ENCODE data around the gene OCRL. TPM values are rescaled to one million over a fixed set of nuclear protein-coding genes. Genes with fewer than 3 reads are reported as not detected.

The OCRL gene
- total and polyA plus RNA-seq, 3 donors from 2014 or later, result 67.9 to 94.1 (median 88.2) TPM

DNA sequence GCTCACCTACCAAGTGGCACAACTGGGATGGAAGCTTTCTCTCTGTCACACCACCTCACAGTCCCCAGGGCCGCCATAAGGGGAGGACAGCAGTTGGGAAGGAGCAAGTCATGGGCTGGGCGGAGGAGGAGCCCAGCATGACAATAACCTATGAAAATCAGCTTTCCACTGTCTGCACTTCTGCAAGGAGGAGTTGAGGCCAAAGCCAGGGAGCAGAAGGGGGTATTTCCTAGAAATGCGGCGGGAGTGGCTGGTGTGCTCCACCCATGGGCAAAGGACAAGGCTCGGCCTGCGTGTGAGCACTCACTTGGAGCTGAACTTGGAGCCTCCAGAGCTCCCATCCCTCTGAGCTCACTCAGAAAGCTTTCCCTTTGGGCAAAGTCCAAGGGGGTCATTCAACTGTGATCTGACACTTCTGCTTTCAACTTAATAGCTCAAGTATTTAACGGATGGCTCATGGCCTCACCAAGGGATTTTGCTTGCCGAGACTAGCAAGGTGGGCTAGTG, 96.2 kb downstream of the OCRL start:
- no peak for TF ChIP-seq POLR2A (IDR thresholded peaks at IDR 0.05)
- TF ChIP-seq CTCF (IDR thresholded peaks at IDR 0.05), result no peak
- 69 to 94% methylated on average over 5 to 8 of the region's 8 CpGs for WGBS, 2 donors
- no peaks in the 10 kb centered on the region for H3K27me3 ChIP-seq
- H3K36me3 ChIP-seq (ENCODE audit: low read depth, missing control alignments), result no peaks in the 10 kb centered on the region
- H3K9me3 ChIP-seq, result no peaks in the 10 kb centered on the region
- H3K27ac ChIP-seq, result no peak overlapping the region
- intact Hi-C loops (cut with DNase I; ENCODE audit: low total_unique reads), result loop anchor here (10.0 kb wide), 1 partner anchor 89 kb away; no protein-coding TSS in a partner anchor
- H3K4me3 ChIP-seq, result no peak overlapping the region
- no peaks in the 10 kb centered on the region for H3K4me1 ChIP-seq
- no peak for DNase-seq

- TF ChIP-seq CTCF (IDR thresholded peaks at IDR 0.05) (peak; percentile 83 to 86 (median 84)), POLR2A (IDR thresholded peaks at IDR 0.05) (no peak)
- no peaks in the 10 kb centered on the region for H3K4me1 ChIP-seq
- H3K9me3 ChIP-seq, result no peaks in the 10 kb centered on the region
- H3K27ac ChIP-seq, result no peak overlapping the region
- 6 to 28% methylated on average over 4 to 13 of the region's 13 CpGs for WGBS, 2 donors
- intact Hi-C loops (cut with DNase I; ENCODE audit: low total_unique reads), result loop anchor here (10.0 kb wide), 1 partner anchor 87 kb away; no protein-coding TSS in a partner anchor
- H3K4me3 ChIP-seq, result no peak overlapping the region
- H3K27me3 ChIP-seq, result no peaks in the 10 kb centered on the region
- no peaks in the 10 kb centered on the region for H3K36me3 ChIP-seq (ENCODE audit: low read depth, missing control alignments)
- DNase-seq, result peak; percentile 80
Measured at GRCh38 chrX:129637217-129638109, 97.4 kb downstream of the OCRL start.

DNA sequence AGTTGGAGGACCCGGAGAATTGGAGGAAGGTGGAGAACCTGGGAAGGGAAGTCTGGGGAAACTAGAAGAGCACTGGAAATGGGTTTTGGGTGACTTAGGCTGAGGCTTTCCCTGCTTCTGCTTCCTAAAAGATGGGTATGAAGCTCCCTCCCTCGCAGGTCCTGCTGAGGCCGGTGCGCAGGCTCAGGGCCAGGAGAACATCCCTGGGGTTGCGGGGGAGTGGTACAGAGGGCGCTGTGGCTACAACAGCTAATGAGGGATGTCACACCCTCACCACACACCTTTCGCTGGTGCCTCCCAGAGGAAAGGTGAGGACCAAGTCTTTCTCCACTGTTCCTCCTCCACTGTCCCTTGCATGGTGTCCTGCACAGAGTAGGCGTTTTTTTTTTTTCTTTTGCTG, 98.9 kb downstream of the OCRL start:
- Histone ChIP-seq H3K27ac (no peak overlapping the region), H3K9me3 (no peaks in the 10 kb centered on the region), H3K4me1 (no peaks in the 10 kb centered on the region), H3K27me3 (no peaks in the 10 kb centered on the region), H3K36me3 (ENCODE audit: low read depth, missing control alignments) (no peaks in the 10 kb centered on the region), H3K4me3 (no peak overlapping the region)
- DNase-seq, result no peak
- 83 to 89% methylated on average over 1 to 7 of the region's 8 CpGs for WGBS, 2 donors
- intact Hi-C loops (cut with DNase I; ENCODE audit: low total_unique reads), result loop anchor here (10.0 kb wide), 1 partner anchor 86 kb away; no protein-coding TSS in a partner anchor
- no peak for TF ChIP-seq POLR2A (IDR thresholded peaks at IDR 0.05)

DNA sequence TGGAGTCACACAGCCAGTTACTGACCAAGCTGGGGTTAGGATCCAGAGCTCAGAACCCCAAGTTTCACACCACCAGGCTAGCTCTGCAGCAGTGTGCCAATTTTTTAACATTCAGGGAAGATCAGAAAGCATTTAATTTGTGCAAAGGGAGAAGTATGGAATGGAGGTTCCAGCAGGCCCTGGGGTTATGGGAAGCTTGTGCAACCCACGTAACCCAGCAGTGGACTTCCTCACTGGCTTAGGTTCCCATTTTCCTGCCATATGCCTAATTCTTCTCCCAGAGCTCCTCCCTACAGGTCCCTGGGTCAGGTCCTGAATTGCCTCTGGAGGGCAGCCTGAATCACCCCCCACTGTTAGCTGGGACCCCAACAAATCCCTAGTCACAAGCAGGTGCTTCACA, 100.7 kb downstream of the OCRL start:
- Histone ChIP-seq H3K36me3 (ENCODE audit: low read depth, missing control alignments) (no peaks in the 10 kb centered on the region), H3K4me3 (no peak overlapping the region), H3K27ac (no peak overlapping the region), H3K9me3 (no peaks in the 10 kb centered on the region), H3K27me3 (no peaks in the 10 kb centered on the region), H3K4me1 (no peaks in the 10 kb centered on the region)
- no peak for TF ChIP-seq CTCF (IDR thresholded peaks at IDR 0.05)
- no peak for TF ChIP-seq POLR2A (IDR thresholded peaks at IDR 0.05)
- WGBS, 2 donors, result 100% methylated on average over 1 of the region's 1 CpG
- DNase-seq, result no peak
- intact Hi-C loops (cut with DNase I; ENCODE audit: low total_unique reads), result no loop called here

- no peaks in the 10 kb centered on the region for H3K27me3 ChIP-seq
- no peaks in the 10 kb centered on the region for H3K36me3 ChIP-seq (ENCODE audit: low read depth, missing control alignments)
- no peak overlapping the region for H3K27ac ChIP-seq
- DNase-seq, result no peak
- intact Hi-C loops (cut with DNase I; ENCODE audit: low total_unique reads), result no loop called here
- H3K4me3 ChIP-seq, result no peak overlapping the region
- TF ChIP-seq POLR2A (IDR thresholded peaks at IDR 0.05) (no peak), CTCF (IDR thresholded peaks at IDR 0.05) (no peak)
- no peaks in the 10 kb centered on the region for H3K9me3 ChIP-seq
- no peaks in the 10 kb centered on the region for H3K4me1 ChIP-seq
- 90 to 93% methylated on average over 2 to 3 of the region's 3 CpGs for WGBS, 2 donors
Measured at GRCh38 chrX:129641469-129641868, 101.4 kb downstream of the OCRL start.

Data from testis (tissue), 3 donors.